KBM-7 (cell line): ENCODE measurements around the gene CEP192.
"Not testable (repeated sequence)": the region's sequence is repeated elsewhere in the genome, so short reads cannot be mapped to it uniquely, and the experiment has no call there.

Experiments used
- DNase-seq: peaks from one replicate; pipeline ENCODE4 v3.0.0-alpha.2; 2015
- in situ Hi-C: fragments of 300-500 bp; cut with MboI; formaldehyde crosslinking; loops from 2 replicates; pipeline ENCODE4 v1.14.3; 2020; ENCODE audit warnings: low sequenced_read_pairs, low pct_unique_long_range_greater_than_20kb, mixed read lengths

The CEP192 gene

GRCh38 chr18:13077473-13077872, 86.3 kb downstream of the CEP192 start:
- DNase-seq = no peak
- in situ Hi-C loops = no loop called here

DNA sequence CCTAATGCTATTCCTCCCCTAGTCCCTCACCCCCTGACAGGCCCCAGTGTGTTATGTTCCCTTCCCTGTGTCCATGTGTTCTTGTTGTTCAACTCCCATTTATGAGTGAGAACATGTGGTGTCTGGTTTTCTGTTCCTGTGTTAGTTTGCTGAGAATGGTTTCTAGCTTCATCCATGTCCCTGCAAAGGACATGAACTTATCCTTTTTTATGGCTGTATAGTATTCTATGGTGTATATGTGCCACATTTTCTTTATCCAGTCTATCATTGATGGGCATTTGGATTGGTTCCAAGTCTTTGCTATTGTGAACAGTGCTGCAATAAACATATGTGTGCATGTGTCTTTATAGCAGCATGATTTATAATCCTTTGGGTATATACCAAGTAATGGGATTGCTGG, 86.9 kb downstream of the CEP192 start:
- in situ Hi-C loops, DNase-seq: not testable (repeated sequence)

GRCh38 chr18:13086906-13087305, 95.7 kb downstream of the CEP192 start:
- DNase-seq = no peak
- in situ Hi-C loops = no loop called here

GRCh38 chr18:13095466-13095865, 104.3 kb downstream of the CEP192 start:
- in situ Hi-C loops = no loop called here
- no peak for DNase-seq

DNA sequence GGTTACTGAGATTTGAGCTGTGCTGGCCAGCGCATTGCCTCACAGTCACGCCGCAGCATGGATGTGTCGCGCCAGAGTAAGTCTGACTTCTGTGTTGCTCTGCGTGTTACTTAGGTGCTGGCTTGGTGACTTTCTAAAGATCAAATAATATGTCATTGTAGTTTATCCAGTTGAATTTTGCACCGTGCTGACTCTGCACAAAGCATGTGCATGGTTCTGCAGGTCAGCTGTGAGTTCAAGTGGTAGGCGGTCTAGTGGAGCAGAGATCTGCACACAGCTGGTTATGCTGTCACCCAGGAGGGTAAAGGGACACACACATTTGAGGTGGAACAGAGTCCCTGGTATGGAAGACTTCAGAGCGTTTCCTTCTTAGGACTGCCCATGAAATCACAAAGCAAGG, 105.1 kb downstream of the CEP192 start:
- in situ Hi-C loops = no loop called here
- no peak for DNase-seq

- DNase-seq = no peak
- in situ Hi-C loops = no loop called here
Measured at GRCh38 chr18:13096719-13097118, 105.6 kb downstream of the CEP192 start.

- DNase-seq, in situ Hi-C loops: not testable (repeated sequence)
Measured at GRCh38 chr18:13098104-13098503, 106.9 kb downstream of the CEP192 start.

DNA sequence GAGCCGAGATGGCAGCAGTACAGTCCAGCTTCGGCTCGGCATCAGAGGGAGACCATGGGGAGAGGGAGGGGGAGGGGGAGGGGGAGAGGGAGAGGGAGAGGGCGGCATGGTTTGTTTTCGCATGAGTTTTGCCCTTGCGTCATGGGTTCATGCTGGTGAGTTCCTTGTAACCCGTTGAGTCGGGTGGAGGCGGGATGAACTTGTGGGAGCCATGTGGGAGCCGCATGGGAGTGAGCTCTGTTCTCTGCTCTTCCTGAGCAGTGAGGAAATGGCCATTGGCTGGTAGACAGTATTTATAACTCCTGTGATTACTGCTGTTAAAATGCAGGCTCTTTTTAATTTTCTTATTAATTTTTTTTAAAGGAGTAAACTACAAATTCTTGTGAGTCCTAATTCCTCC, 108.0 kb downstream of the CEP192 start:
- in situ Hi-C loops = no loop called here
- no peak for DNase-seq

DNA sequence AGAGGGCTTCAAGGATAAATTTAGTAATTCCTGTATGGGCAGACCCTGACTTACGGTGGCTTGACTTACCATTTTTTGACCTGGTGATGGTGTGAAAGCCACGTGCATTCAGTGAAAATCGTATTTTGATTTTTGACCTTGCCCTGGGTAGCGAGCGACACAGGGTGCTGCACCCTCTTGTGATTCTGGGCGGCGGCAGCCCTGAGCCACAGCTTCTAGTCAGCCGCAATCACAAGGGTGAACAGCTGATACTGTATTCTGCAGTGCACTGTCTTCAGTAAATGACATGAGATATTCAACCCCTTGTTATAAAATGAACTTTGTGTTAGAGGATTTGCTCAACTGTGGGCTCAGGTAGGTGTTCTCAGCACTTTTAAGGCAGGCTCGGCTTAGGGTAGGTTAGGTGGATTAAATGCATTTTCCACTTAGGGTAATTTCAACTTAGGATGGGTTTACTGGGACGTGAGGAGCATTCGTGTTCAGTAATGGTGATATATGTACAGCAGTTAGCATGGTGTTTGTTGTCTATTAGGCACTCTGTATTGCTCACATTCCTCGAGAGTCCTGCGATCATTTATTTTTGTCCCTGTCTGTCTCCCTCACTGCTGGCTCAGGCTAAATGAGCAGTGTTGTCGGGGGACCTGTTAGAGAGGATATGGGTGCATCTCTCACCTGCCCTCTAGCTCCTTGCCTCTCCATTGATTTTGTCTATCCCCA, 109.9 kb downstream of the CEP192 start:
- no peak for DNase-seq
- in situ Hi-C loops = no loop called here

DNA sequence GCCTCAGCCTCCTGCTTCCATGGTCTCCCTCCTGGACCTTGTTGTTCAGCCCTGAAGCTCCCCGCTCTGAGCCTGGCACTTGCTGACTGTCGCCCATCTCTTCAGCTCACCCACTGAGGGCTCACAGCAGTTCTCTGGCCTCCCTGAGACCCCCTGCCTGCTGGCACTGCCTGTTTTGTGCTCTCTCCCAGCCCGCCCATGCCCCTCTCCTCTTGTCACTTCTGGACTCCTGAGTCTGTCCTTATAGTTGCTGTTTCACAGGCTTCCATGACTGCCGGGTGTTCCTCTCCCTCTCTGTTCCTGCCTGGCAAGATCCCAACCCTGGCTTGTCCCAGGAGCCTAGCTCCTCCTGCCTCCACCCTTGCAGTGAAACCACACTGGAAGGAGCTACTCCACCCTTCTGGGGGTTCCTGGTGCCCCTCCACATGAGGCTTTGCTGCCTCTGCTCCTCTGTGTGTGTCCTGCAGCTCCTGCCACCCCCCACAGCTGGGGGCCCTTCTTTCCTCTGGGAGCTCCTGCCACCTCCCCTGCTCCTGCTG, 110.6 kb downstream of the CEP192 start:
- in situ Hi-C loops = no loop called here
- no peak for DNase-seq

DNA sequence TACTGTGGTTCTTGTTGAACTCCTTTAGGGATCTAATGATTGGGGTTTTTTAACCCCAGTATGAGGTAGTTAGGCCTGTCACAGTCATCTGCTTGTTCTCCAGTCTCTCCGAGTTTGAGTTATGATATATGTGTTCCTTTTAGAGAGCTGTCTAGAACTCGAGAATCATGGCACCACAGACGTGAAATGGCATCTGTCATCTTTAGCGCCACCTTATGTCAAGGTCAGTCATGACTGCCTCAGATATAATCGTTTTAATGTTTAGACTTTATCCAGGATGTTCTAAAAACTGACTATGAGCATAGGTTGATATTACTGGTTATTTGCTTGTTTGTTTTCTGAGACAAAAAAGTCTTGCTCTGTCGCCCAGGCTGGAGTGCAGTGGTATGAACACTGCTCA, 112.2 kb downstream of the CEP192 start:
- DNase-seq = peak; percentile 15
- in situ Hi-C loops = no loop called here

- no peak for DNase-seq
- in situ Hi-C loops = no loop called here
Measured at GRCh38 chr18:13105059-13105458, 113.9 kb downstream of the CEP192 start.

GRCh38 chr18:13107074-13107473, 115.9 kb downstream of the CEP192 start:
- in situ Hi-C loops = no loop called here
- no peak for DNase-seq

DNA sequence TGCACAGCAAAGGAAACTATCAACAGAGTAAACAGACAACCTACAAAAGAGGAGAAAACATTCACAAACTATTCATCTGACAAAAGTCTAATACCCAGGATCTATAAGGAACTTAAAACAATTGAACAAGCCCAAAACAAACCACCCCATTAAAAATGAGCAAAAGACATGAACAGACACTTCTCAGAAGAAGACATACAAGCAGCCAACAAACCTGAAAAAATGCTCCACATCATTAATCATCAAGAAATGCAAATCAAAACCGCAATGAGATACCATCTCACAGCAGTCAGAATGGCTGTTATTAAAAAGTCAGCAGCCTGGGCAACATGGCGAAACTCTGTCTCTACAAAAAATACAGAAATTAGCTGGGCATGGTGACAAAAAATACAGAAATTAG, 117.2 kb downstream of the CEP192 start:
- in situ Hi-C loops = no loop called here
- DNase-seq = no peak

- DNase-seq = no peak
- in situ Hi-C loops = no loop called here
Measured at GRCh38 chr18:13110559-13110958, 119.4 kb downstream of the CEP192 start.

DNA sequence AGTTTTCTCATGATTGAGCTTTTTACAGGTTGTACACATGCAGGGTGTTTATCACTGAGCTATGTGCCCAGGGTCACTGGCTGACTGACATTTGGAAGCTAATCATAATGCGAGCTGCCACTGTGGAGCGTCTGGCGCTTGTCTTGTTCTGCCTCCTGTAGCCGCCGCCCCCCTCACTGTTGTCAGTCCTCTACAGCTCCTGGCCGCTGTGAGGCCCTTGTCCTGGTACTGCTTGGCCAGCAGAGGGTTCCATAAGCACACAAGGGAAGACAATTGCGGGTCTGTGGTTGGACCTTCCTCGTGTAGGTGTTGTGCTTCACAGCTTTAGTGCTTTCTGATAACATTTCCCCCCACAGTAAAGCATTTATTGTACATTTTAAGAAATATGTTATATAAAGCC, 121.8 kb downstream of the CEP192 start:
- peak; percentile 35 for DNase-seq
- in situ Hi-C loops = no loop called here

GRCh38 chr18:13120255-13120654, 129.1 kb downstream of the CEP192 start:
- no peak for DNase-seq
- in situ Hi-C loops = no loop called here

DNA sequence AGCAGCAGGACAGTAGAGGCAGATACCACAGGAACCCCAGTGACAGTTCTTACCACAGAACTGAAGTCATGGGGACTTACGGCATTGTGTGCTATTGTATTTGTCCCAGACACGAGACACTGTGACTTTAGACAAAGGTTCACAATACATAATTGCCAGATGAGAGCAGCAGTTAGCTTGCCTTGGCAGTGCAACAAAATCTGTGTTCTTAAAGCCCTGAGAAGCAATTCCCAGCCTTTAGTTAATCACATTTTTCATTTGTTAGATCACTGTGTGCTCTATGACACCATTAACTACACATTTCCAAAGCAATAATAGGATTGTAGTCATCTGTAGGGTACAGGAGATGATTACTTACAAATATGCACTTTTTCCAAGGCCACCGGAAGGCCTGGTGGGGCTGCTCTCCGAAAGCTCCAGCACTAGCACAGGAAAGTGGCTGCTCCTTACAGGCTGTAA, 129.8 kb downstream of the CEP192 start:
- DNase-seq = no peak
- in situ Hi-C loops = no loop called here

DNA sequence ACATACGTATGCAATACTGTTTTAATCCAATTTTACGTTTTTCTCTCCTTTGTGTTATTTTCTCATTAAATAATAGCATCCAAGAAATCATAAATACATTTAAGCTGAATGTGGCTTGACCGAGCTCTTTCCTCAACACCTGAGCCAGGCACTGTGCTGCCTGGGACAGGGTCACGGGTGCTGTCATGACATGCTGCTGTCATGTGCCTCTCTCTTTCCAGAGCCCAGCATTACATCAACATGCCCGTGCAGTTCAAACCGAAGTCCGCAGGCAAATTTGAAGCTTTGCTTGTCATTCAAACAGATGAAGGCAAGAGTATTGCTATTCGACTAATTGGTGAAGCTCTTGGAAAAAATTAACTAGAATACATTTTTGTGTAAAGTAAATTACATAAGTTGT, 133.2 kb downstream of the CEP192 start:
- no peak for DNase-seq
- in situ Hi-C loops = no loop called here

DNA sequence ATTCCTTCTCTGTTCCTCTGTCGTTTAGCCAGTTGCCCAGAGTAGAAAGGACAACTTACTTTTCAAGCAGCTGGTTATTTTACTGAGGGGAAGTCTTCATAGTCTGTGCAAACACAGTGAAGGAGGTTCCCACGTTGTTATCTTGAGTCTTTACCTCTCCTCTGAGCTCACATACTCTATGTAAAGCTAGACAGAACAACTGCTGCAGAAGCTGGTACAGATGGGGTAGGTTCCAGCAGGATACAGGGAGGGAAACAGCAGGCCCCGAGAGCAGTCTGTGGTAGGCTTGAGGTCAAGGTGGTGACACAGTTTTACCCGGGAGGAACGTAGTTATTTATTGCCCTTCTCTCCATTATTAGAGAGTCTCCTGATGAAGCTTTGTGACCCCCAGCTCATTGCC, 134.0 kb downstream of the CEP192 start:
- no peak for DNase-seq
- in situ Hi-C loops = no loop called here

- no peak for DNase-seq
- in situ Hi-C loops = no loop called here
Measured at GRCh38 chr18:13126966-13127598, 135.9 kb downstream of the CEP192 start.
